ENCODE results near the gene KCTD3.

KCTD3 gene

DNA sequence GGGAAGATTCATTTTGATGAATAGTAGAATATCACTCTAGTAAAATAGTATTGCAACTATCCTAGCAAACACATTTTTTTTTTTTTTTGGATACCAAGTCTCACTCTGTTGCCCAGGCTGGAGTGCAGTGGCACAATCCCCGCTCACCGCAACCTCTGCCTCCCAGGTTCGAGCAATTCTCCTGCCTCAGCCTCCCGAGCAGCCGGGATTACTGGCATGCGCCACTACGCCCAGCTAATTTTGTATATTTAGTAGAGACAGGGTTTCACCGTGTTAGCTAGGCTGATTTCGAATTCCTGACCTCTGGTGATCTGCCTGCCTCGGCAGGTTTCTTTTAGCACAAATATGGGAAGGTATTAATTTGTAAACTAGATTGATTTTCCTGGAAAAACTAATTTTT is 33.8 kb downstream of the KCTD3 start:
- intact Hi-C loops (cut with DNase I) = no loop called here
- no peak for DNase-seq

DNA sequence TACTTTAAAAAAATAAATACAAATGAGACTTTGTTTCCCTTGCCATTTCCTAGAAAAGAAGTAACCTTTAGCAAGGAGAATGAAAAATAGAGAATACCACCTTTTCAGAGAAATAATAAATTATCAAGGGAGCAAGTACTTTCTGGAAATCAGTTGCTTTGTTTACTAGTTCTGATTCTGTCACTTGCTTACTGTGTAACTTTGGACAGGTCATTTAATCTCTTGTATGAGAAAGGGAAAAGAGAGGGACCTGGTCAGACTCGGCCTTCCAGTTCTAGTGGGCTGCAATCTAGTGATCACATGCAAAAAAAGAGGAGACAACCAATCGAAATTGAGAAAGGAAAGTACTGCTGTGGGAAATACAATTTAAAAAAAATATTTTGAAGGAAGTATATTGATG is 34.2 kb downstream of the KCTD3 start:
- no peak for DNase-seq
- intact Hi-C loops (cut with DNase I) = no loop called here

DNA sequence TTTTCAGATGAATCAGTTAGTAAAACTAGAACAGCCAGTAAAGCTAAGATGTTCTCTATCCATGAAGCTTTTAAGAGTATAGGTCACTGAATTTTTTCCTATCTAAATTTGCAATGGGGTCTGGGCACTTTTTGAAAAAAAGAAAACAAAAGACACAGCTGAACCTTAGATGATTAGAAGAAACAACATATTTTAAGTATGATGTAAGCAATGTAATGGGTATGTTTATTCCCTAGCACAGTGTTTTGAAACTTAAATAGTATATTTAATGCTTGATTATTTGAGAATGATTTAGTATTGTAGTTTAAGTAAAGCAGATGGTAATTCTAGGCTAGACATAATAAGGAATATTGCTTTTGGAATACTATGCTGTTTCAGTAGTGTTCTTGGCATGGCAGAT is 36.2 kb downstream of the KCTD3 start:
- intact Hi-C loops (cut with DNase I) = no loop called here
- no peak for DNase-seq

DNA sequence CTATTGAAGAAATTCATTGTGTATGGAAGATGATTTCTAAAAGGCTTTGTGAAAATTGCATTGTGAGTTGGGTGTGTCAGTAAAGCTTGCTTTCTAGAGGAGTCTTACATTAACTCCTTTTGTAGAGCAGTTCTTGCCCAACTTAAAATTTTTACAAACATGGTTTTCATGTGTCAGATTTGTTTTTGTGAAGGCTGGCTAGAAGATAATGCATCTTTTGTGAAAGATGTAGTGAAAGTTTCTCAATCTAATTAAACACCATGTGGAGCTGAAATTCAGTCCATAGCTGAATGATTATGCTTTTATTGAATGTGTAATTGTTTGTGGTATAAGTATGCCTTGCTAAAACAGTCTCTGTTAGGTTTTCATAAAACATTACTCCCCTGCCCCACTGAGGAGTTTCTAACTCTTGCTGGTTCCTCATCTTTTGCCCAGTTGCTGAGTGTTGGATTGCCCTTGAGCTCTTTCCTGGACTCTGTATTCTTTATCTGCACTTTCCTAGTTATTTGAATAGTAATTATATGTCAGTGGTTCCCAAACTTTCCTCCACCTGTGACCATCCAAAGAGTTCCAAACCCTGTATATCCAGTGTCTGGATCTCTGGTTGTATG is 38.0 kb downstream of the KCTD3 start:
- intact Hi-C loops (cut with DNase I) = no loop called here
- DNase-seq = no peak

DNA sequence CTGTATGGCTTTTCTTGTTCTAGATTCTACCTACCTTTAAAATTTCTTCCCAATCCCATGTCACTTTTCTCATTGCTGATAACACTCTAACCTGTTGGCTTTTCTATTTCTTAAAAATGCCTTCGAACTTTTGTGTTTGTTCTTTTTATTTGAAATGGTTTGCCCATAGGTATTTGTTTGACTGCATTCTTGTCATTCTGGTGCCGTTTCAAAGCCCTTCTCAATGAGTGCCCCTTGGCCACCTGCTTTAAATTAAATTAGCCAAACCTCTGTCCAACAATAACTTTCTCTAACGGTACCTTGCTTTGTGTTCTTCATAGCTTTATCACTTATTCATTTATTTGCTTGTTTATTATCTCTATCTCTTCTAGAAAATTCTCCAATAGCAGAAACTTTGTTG is 38.9 kb downstream of the KCTD3 start:
- DNase-seq = no peak
- intact Hi-C loops (cut with DNase I) = no loop called here

DNA sequence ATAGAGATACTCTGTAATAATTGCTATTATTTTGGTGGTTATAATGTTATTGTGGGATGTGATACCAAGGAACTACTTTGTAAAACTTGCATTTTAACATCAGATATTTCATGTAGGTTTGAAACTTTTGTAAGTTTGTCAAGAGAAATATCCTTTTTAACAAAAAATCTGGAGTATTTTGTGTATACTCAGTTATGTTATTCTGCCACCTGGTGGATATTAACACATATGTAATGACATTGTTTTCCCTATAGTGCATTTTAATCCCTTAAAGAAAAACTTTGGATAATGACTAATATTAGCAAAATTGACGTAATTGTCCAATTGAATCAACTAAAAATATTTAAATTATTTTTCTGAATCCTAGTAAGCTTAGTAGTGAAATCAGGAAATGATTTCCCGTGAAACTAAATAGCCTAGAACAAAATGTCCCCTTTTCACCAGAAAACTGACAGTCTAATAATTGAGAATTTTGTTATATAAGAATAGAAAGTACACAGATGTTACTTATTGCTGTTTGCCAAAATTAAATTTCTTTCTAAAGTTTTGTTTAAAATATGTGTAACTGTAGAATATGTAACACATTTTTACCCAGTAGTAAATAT is 39.6 kb downstream of the KCTD3 start:
- intact Hi-C loops (cut with DNase I) = no loop called here
- DNase-seq = no peak

DNA sequence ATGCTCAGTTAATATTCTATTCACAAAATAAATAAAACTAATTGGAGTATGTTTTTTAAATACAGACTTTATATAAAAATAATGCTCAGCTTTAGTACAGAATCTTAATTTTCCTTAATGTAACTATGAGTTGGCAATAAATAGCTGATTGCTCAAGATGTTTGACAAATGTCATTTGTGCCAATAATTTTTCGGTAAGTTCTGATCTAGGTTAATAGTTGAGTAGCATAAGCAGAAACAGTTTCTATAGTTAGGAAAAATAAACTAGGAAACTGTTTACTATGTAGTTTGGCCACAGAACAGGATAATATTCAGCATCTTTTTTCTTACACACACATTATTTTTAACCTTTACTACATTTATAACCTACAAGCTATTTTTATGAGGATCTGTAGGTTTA is 40.3 kb downstream of the KCTD3 start:
- intact Hi-C loops (cut with DNase I) = no loop called here
- DNase-seq = no peak

DNA sequence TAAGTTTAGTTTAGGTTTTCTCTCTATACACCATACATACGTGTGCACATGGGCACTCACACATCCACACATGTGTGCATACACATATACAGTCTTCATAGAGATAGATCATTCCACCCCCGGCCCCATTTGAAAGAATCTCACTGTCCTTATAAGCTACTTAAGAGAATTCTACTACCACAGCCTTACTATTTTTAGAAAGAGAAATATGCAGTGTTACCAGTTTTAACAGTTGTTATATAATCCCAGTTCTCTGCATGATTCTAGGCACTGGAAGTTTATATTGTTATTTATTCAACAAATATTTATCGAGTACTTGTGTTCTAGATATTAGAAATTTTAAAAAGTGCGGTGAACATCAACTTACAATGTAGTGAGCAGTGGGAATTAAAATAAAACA is 41.5 kb downstream of the KCTD3 start:
- intact Hi-C loops (cut with DNase I) = no loop called here
- DNase-seq = no peak

DNA sequence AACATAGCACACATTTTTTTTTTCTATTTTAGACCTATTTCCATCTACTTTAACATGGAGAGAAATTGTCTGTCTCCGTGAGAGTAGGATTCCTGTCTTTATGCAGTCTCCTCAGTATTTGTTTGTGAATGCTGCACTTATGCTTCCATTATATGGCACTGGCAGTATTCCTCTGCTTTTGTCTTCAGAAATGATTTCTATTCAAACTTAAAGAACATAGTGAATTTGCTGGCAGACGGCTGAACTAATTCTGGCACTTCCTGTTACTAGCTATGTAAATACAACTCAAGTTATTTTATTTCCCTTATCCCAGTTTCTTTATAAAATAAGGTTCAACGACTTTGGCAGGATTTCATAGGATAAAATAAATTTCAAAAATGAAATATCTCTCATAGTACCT is 45.3 kb downstream of the KCTD3 start:
- no peak for DNase-seq
- intact Hi-C loops (cut with DNase I) = no loop called here

DNA sequence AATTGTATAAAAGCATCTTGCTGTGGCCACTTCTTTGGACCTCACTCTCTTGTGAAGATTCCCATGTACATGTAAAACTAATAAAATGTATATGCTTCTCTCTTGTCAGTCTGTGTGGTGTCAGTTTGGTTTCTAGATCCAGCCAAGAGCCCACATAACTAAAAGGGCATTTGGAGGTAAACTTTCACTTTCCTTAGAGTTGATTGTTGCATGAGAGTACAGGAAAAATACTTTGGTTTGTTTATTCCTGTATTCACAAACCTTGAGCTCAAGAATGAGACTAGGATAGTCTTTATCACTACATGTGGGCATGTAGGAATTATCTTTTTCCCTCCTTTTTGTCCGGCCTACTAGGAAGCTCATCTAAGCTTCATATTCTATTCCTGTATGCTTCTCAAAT is 50.9 kb downstream of the KCTD3 start:
- DNase-seq = no peak
- intact Hi-C loops (cut with DNase I) = no loop called here

DNA sequence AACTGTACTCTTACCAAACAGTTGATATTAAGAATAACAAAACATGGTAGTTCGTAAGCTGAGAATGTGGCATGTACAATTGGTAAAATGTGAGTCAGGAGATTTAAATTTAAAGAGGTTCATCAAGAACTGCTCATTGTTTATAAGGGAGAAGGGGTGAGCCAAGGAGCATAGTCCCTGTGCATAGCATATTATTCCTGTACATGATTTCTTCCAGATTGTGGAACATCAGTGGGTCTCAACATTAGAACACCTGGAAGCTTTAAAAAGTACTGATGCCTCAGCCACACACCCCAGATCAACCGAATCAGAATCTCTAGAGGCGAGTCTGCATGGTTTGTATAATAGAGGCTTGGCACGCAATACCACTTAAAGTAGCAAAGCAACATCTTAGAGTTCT is 56.1 kb downstream of the KCTD3 start:
- no peak for DNase-seq
- intact Hi-C loops (cut with DNase I) = no loop called here

DNA sequence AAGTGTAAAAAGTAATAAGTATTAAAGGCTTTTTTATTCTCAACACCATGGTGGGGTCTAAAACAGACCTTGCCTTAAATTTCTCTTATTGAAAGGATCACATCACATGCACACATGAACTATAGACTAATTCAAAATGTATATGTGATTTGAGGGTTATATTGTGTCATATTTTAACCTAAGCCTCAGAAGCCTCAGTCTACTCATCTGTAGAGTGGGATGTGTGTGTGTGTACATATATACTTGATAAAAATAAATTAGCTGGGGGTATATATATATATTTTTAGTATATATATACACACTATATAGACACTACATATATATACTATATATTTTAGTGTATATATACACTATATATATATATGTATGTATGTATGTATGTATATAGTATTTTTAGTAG is 58.8 kb downstream of the KCTD3 start:
- intact Hi-C loops (cut with DNase I) = no loop called here
- no peak for DNase-seq

DNA sequence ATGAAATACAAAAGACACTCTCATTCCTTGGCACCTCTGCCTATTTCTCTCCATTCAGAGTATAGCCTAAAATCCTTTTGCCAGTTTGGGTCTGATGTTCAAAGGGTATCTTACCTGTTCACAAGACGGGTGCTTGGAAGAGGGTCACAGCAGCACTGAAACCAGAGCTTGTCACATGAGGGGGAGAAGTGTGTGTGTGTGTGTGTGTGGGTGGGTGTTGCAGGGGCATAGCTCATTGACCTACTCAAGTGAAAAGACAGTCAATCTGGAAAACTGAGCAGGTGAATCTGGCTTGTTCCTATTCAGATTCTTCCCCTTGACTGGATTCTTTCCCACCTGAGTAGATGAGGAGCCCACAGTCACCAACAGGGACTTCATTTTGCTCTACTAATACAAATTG is 63.9 kb downstream of the KCTD3 start:
- no peak for DNase-seq
- intact Hi-C loops (cut with DNase I) = no loop called here

DNA sequence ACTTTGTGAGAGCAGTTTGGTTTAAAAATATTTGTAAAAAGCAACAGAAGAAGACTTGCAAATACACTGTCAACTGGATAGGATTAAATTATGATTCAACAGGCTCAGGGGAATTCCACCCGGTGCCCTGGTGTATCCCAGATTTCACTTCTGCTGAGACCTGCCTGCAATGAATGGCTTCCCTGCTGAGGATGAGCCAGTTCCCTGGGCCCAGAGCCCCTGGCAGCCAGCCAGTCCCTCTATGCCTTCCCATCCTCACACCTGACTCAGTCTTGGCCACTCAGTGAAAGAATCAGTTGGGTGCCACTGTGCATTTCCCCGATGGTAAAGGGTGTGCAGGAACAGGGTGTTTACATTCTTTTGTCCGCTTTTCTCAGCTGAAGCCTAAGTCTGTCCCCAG is 64.4 kb downstream of the KCTD3 start:
- no peak for DNase-seq
- intact Hi-C loops (cut with DNase I) = no loop called here

DNA sequence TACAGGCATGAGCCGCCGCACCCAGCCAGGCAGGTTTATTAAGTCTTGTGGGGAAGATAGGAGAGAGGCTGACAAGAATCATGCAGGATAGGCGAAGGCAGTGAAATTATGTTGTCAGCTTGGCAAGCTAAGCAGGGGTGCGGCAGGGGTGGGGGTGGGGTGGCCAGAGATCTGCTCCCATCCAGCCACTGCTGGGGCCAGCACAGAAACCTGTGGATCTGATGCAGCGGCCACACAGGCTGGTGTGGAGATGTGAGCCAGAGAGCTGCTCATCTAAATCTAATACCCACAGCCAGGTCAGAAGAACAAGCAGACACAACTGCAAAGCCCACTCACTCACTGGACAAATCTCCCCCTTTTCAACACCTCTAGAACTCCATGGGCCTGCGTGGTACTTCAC is 68.7 kb downstream of the KCTD3 start:
- no peak for DNase-seq
- intact Hi-C loops (cut with DNase I) = no loop called here

DNA sequence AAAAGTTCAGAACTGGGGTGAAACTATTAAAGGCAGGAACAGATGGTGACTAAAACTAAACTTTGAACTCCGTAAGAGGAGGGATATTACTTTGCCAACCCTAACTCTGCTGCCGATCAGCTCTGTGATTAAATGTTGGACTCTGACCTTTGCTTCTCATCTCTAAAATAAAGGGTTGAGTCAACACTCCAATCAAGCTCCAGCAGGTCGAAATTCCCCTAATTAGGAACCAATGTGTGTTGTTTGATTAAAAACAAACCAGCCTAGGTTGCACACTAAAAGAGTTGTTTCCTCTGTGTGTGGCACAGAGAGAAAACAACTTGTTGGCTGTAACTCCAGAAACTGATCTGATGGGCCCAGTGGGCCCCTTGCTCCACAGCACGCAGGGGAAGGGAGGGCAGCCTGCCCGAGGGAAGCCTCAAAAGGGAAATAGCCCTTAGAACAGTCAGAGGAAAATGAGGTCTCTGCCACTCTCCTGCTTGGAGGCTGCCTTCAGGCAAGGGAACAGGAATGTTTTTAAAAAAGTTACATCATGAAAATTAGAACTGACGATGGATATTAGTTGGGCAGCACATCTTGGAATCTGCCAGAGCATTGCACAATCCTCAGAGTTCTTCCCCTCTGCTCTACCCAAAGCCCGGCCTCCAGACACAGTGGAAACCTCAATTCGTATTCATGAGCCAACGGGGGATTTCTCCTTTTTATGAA is 69.3 kb downstream of the KCTD3 start:
- DNase-seq = no peak
- intact Hi-C loops (cut with DNase I) = no loop called here

DNA sequence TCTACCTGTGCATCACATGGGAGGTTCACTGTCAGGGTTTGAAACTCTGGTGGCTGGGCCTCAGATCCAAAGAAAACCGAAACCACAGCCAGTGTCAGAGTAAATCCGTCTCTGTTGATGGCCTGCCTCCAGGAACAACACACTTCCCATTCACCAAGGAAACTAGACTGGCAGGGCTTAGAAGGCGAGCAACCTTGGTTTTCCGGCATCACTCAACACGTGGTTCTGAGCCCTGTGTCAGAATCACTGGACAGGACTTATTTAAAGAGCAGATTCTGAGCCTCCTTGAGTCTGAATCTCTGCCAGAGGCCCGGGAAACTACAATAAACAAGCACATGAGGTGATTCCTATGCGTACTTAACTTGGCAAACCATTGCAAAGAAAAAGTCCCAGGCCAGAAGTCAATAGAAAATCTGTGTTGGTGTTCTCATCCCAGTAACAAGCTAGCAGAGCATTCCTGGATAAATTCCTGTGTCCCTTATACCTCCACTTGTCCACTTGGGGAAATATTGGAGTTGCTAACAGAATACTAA is 70.0 kb downstream of the KCTD3 start:
- DNase-seq = peak in 12 of 42 donors; percentile 6 to 60 (median 16)
- intact Hi-C loops (cut with DNase I) = no loop called here

DNA sequence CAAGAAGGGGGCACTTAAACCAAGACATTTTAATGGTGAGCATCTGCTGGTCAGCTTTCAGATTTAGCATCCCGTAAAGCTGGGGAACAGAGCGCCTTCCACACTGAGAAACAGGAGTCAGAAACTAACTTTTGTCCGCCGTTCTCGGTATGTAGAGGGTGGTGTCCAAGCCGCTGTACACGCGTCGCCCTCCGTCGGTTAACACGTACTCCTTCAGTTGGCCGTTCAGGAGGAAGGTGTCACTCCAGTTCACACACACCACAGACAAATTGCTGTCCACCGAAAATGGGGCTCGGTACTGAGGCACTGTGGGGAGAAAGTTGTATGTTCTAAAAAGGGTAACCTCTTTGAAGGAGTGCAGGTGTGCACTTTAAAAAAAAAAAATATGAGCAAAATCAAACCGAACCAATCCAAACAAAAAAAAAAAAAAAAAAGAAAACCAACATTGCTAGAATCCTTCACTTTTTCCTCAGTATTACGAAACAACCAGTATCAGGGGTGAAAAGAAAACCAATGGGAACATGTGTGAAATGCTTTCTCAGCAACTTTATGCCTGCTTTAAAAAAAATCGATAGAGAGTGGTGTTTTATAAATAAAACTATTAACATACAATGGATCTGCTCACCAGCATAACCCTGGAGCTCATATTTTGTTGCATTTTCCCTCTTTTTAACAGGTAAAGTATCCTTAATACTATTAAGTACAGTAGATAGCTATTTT is 73.5 kb downstream of the KCTD3 start:
- no peak for DNase-seq
- intact Hi-C loops (cut with DNase I) = no loop called here

DNA sequence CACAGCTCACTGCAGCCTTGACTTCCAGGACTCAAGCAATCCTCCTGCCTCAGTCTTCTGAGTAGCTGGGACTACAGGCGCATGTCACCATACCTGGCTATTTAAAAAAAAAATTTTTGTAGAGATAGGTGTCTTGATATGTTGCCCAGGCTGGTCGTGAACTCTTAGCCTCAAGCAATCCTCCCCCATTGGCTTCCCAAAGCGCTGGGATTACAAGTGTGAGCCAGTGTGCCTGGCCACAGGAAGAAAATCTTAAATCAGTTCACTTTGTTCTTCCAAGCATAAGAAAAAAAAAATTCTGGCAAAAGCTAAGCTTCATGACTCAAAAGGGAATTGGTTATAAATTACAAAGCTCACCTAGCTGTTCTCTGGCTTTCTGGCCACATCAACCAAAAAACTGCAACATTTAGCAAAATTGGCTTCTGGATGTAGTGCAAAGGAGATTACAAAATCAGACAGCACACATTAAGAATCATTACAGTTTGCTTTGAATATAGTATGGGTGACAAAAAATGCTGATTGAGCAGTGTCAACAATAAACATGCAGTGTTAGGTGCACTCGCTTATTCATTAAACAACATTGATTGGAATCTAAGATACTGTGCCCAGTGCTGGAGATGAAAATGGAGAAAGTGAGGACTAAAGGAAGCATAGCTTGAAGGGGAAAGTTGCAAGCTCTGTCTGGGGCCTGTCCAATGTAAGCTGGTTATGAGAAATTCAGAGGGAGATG is 76.7 kb downstream of the KCTD3 start:
- intact Hi-C loops (cut with DNase I) = no loop called here
- DNase-seq = no peak

DNA sequence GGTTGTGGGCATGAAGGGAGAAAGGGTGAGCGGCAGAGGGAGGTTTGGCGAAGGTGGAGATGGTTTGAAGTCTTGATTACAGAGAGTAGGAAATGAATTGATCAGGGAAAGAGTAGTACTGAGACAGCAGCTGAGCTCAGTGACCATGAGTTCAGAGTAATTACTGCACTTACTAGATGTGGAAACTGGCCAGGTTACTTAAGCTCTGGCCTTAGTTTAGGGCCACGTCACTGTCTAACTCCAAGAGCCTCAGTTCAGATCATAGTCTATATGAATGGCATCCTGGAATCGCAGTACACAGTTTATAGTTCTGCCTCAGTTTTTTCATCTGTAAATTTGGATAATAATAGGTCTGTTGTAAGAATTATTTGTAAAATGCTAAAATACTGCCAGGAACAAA is 78.1 kb downstream of the KCTD3 start:
- no peak for DNase-seq
- intact Hi-C loops (cut with DNase I) = no loop called here

Data from head of caudate nucleus (tissue), 42 donors.